HepG2 (cell line): Measurements from ENCODE around the gene CLCN2. TPM values are rescaled to one million over a fixed set of nuclear protein-coding genes. Genes with fewer than 3 reads are reported as not detected.

ENCODE experiments used
- FOXM1 ChIP-seq: sonication (generic); formaldehyde crosslinking; IDR thresholded peaks from 2 replicates; pipeline ENCODE4 v1.5.0; 2020; ENCODE audit warnings: missing genetic modification reagents
- GMEB1 ChIP-seq: sonication (generic); formaldehyde crosslinking; IDR thresholded peaks from 2 replicates; pipeline ENCODE4 v1.5.1; 2020; ENCODE audit warnings: missing genetic modification reagents, mild to moderate bottlenecking, borderline replicate concordance
- HOXA9 ChIP-seq: sonication (generic); formaldehyde crosslinking; IDR thresholded peaks from 2 replicates; pipeline ENCODE4 v1.8.1; 2022; ENCODE audit warnings: missing genetic modification reagents, mild to moderate bottlenecking, moderate library complexity, borderline replicate concordance
- JDP2 ChIP-seq: sonication (generic); formaldehyde crosslinking; IDR thresholded peaks from 2 replicates; pipeline ENCODE4 v1.8.1; 2022; ENCODE audit warnings: missing genetic modification reagents, borderline replicate concordance
- JUN ChIP-seq: sonication (generic); formaldehyde crosslinking; IDR thresholded peaks from 2 replicates; pipeline ENCODE4 v1.4.0; 2020; ENCODE audit warnings: mild to moderate bottlenecking, missing genetic modification reagents
- JUNB ChIP-seq: sonication (generic); formaldehyde crosslinking; IDR thresholded peaks from 2 replicates; pipeline ENCODE4 v1.8.0; 2022; ENCODE audit warnings: missing genetic modification reagents, mild to moderate bottlenecking, borderline replicate concordance
- MAF1 ChIP-seq: sonication (generic); formaldehyde crosslinking; IDR thresholded peaks from 2 replicates; pipeline ENCODE4 v1.5.0; 2020; ENCODE audit warnings: missing genetic modification reagents, borderline replicate concordance
- PAXIP1 ChIP-seq: sonication (generic); formaldehyde crosslinking; conservative IDR thresholded peaks from 2 replicates; pipeline ENCODE4 v1.4.0; 2020; ENCODE audit warnings: mild to moderate bottlenecking, missing genetic modification reagents, moderate library complexity
- POLR2A ChIP-seq, 2 experiments: IDR thresholded peaks; 2 replicates each; pipeline ENCODE4 v1.6.1; 2011; ENCODE audit warnings: low read depth in 2 of 2, low read length in 2 of 2, mild to moderate bottlenecking in 1 of 2, moderate library complexity in 1 of 2; ENCODE audit not compliant: insufficient read depth in 1 of 2
- RFXANK ChIP-seq: IDR thresholded peaks from 2 replicates; pipeline ENCODE4 v1.6.1; 2016
- SALL1 ChIP-seq: sonication (generic); formaldehyde crosslinking; IDR thresholded peaks from 2 replicates; pipeline ENCODE4 v1.8.0; 2022; ENCODE audit warnings: mild to moderate bottlenecking, missing genetic modification reagents
- ZBTB14 ChIP-seq: sonication (generic); formaldehyde crosslinking; IDR thresholded peaks from 2 replicates; pipeline ENCODE4 v1.4.0; 2020; ENCODE audit warnings: missing genetic modification reagents
- ZBTB39 ChIP-seq: sonication (generic); formaldehyde crosslinking; IDR thresholded peaks from 2 replicates; pipeline ENCODE4 v1.5.0; 2020; ENCODE audit warnings: missing genetic modification reagents
- ZC3H13 ChIP-seq: sonication (generic); formaldehyde crosslinking; IDR thresholded peaks from 2 replicates; pipeline ENCODE4 v1.8.1; 2023; ENCODE audit warnings: mild to moderate bottlenecking, missing genetic modification reagents, moderate library complexity
- ZFP36 ChIP-seq: fragments of 150-350 bp; IDR thresholded peaks from 2 replicates; pipeline ENCODE4 v1.6.1; 2018; ENCODE audit warnings: borderline replicate concordance, low read length, low read depth; ENCODE audit not compliant: partially characterized antibody
- ZFP91 ChIP-seq: sonication (generic); formaldehyde crosslinking; IDR thresholded peaks from 2 replicates; pipeline ENCODE4 v1.9.0; 2022; ENCODE audit warnings: missing genetic modification reagents, mild to moderate bottlenecking, borderline replicate concordance
- ZFX ChIP-seq: sonication (generic); formaldehyde crosslinking; IDR thresholded peaks from 2 replicates; pipeline ENCODE4 v1.4.0; 2020; ENCODE audit warnings: mild to moderate bottlenecking, low read depth, missing genetic modification reagents, moderate library complexity
- ZNF430 ChIP-seq: sonication (generic); formaldehyde crosslinking; IDR thresholded peaks from 2 replicates; pipeline ENCODE4 v1.9.0; 2021; ENCODE audit warnings: mild to moderate bottlenecking, missing genetic modification reagents
- ZNF672 ChIP-seq: sonication (generic); formaldehyde crosslinking; IDR thresholded peaks from 2 replicates; pipeline ENCODE4 v1.8.1; 2022; ENCODE audit warnings: missing genetic modification reagents
- polyA plus RNA-seq, 8 experiments: library from polyadenylated mRNA; depleted of rRNA in 3 of 8; stranded (reverse) in 7 of 8; unstranded in 1 of 8; fragments of >200 nt; fragmentation: Illumina TruSeq in 4 of 8; extraction: Trizol in 4 of 8; gene quantifications; 2 replicates each; pipeline versions ENCODE4 v1.2.1 to v1.2.3, GENCODE V29; 2011 to 2016; ENCODE audit warnings: low read depth in 4 of 8, missing spikeins in 1 of 8, mixed read lengths in 1 of 8; ENCODE audit not compliant: insufficient read depth in 1 of 8
- total RNA-seq, 5 experiments: library from RNA; depleted of rRNA; stranded (reverse); fragments of >200 nt; fragmentation: Illumina TruSeq; extraction: Trizol; gene quantifications; 2 replicates each; pipeline ENCODE4 v1.2.3, GENCODE V29; 2016; ENCODE audit warnings: low read depth in 1 of 5

Gene CLCN2
- total and polyA plus RNA-seq, 2 of the 13 experiments (the other 11 are each of a cell fraction or from before 2014, with no cell fraction given) = 11.4 to 13.5 TPM

GRCh38 chr3:184361932-184362667 is 695 bp upstream of the CLCN2 start (continued):
- TF ChIP-seq JUNB (CRISPR knock-in tag) = peak; percentile 4; the same call in 1 of the 2 replicates
- no peak for TF ChIP-seq SALL1 (CRISPR knock-in tag)
- no peak for TF ChIP-seq GMEB1
- no peak for TF ChIP-seq ZBTB39
- no peak for TF ChIP-seq ZFP91 (CRISPR knock-in tag)
- TF ChIP-seq MAF1 (CRISPR knock-in tag) = 0 out of 2 replicates have a peak, but pooled peaks have one; percentile 38
- no peak for TF ChIP-seq ZFP36
- peak; percentile 7 for TF ChIP-seq ZBTB14 (CRISPR knock-in tag)
- TF ChIP-seq FOXM1 (CRISPR knock-in tag) = 0 out of 2 replicates have a peak, but pooled peaks have one; percentile 11
- TF ChIP-seq JUN (CRISPR knock-in tag) = no peak
- no peak for TF ChIP-seq PAXIP1
- no peak for TF ChIP-seq ZNF430 (CRISPR knock-in tag)
- 0 out of 2 replicates have a peak, but pooled peaks have one; percentile 41 for TF ChIP-seq HOXA9 (CRISPR knock-in tag)
- TF ChIP-seq RFXANK = no peak
- no peak; the same call in 1 of the 2 replicates for TF ChIP-seq JDP2 (CRISPR knock-in tag)
- TF ChIP-seq ZNF672 (CRISPR knock-in tag) = 0 out of 2 replicates have a peak, but pooled peaks have one; percentile 51
- peak; percentile 40; the same call in 1 of the 2 replicates for TF ChIP-seq ZC3H13 (CRISPR knock-in tag)
- peak in 1 of 2 experiments; percentile 74; a peak in 2 of 4 replicates for TF ChIP-seq POLR2A (IDR thresholded peaks at IDR 0.05; ENCODE audit: insufficient read depth in 1 of 2, low read depth in 2 of 2, low read length in 2 of 2)
- peak; percentile 52 for TF ChIP-seq ZFX (CRISPR knock-in tag)
